NK-92 (cell line): ENCODE measurements around the gene C1orf35.
A peak's percentile ranks its signal among the peaks of the same experiment; 100 is the strongest.
"Not testable (repeated sequence)": the region's sequence is repeated elsewhere in the genome, so short reads cannot be mapped to it uniquely, and the experiment has no call there.

Experiments
- DNase-seq: peaks from one replicate; lab custom pipeline; 2025; ENCODE audit not compliant: unreplicated experiment; lab: John Stamatoyannopoulos, UW

Gene C1orf35

DNA sequence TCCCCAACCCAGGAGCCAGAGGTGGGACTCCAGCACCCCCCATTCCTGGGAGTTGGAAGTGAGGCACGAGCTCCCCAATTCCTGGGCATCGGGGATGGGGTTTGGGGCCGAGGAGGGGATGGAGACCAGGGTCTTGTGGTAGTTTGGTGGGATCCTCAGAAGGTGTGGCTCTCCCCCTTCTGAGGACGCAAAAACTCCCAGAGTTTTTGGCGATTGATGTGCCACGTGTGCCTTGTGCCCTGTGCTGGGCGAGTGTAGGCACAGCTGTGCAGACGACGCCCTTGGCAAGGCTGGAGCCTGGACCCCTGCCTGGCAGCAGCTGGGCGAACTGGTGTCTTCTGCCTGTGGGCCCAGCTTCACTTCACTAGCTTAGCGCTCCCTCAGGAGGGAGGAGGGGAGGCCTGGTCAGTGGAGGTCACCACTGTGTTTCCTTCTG, 39.6 kb upstream of the C1orf35 start:
- no peak for DNase-seq

DNA sequence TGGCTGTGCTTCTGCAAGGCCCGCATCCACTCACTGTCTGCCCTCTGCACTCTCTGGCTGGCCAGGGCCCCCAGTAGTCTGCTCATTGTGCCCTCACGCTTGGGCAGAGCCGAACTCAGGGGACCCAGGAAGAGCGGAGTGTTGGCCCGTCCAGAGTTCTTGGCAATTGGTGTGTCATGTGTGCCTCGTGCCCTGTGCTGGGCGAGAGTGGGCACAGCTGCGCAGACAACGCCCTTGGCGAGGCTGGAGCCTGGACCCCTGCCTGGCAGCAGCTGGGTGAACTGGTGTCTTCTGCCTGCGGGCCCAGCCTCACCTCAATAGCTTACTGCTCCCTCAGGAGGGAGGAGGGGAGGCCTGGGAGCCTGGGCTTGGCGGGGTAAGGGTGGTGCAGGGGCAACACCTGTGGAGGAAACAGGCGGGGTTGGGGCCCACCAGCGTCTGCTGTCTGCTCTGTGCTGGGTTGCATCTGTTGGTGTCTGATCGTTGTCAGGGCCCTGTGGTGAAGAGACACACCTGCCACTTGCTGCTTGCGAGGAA, 39.1 kb upstream of the C1orf35 start:
- DNase-seq: no peak

DNA sequence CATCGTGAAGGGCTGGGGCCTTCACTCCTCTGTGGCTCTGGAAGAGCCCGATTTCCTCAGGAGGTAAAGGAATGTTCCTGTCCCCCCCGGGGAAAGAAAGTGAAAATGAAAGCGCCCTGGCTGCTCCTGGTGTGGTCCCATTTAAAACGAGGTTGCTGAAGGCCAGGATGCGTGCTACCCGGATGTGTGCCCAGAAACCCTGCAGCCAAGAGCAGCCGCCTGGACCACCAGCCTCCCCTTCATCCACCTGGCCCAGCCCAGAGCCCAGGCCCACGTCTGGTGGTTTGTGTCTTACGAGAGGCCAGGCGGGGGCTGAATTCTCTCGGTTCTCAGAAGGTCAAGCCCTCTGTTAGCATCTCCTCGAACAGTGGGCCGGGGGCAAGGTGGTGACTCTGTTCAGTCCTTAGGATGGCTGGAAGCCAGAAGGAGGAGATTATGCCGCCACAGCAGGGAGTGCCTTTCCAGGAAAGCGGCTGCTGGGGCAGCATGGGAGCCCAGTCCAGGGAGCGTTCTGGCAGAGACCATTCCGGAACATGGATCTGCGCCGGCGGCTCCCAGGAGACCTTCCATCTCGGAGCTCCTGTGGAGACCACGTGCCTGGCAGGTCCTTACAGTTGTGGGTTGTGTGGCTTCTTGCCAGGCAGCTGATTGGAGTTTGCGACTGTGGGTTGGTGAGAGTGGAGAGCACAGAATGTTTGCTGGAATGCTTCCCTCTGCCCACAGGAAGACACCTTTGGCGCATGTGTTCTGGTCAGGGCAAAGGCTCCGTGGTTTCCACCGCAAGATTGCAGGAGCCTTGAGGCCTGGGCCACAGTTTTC, 38.3 kb upstream of the C1orf35 start:
- DNase-seq: no peak

DNA sequence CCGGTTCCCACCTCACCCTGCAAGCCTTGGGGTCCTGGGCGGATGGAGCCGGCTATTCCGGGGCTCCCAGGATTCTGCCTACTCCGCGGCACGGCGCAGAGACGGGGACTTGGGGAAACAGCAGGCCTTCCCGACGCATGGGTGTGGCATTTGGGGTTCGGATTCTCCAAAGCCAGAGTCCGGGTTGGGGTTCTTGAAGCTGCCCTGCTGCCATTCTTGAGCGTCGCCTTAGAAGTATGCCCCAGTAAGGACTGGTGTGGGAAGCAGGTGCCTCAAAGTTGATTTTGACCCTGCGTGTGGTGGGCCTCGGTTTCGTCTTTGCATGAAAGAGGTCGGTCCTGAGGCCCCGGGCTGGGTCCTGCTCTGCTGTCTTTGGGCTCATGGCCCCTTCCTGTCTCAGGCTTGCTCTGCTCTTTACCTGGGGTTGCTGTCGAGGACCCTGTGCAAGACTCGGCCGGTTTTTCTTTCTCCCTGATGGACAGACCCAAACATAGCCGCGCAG, 37.6 kb upstream of the C1orf35 start:
- no peak for DNase-seq

- DNase-seq: peak; percentile 96
These were observed 37.0 kb upstream of the C1orf35 start, which contains the start of gene GUK1 for GRCh38 chr1:228139931-228140723. Gene GUK1, plus strand, starts transcription at chr1:228140279. Its CDS starts 24 bp downstream, at chr1:228140303.

GRCh38 chr1:228139406-228139930, 36.3 kb upstream of the C1orf35 start:
- DNase-seq: no peak

DNA sequence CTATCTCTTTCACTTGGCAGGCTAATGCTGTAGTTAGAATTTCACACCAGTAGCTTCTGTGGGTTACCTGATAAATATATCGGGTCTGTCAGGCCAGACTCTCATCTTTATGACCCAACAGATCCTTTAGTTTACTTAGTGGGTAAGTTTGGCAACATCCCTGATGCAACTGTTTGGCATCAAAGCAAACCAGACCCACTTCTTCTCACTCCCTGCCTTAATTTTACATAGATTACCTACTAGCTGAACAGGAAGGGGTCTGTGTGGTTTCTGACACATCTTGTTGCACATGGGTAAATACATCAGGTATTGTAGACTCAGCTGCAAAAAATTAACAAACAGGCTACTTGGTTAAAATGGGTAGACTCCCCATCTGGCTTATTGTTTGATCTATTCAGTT, 33.8 kb upstream of the C1orf35 start:
- no peak for DNase-seq

DNA sequence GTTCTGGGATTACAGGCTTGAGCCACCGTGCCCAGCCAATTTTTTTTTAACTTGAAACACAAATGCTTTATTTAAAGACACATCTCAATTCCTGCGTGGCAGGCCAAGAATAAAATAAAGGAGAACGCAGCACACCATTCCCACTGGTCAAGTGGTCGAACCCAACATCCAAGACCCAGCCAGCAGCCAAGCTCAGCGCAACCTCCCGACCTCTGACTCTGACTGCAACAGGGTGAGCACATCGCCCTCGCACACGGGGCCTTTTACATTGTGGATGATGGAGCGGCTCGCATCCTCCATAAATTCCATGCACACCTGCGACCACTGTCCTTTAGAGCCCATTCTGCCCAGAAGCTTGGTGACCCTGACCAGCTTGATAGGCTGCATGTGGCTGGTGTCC, 31.5 kb upstream of the C1orf35 start:
- no peak for DNase-seq

DNA sequence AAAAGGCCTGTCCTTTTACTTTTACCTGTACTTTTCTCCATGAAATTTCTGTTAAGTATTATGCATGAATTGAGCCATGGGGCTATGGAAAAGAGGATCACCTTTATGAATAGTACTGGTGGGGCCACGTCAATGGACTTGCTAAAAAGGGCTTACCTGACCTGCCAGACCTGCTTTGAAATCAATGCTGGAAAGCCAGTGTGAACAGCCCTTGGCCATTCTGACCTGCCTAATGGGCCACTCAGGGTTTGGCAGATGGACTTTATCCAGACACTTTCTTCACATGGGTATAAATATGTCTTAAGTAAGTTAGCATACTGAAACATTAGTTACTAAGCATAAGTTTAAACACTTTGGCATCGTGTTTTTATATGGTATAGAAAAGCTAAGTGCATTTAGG, 28.6 kb upstream of the C1orf35 start:
- no peak for DNase-seq

DNA sequence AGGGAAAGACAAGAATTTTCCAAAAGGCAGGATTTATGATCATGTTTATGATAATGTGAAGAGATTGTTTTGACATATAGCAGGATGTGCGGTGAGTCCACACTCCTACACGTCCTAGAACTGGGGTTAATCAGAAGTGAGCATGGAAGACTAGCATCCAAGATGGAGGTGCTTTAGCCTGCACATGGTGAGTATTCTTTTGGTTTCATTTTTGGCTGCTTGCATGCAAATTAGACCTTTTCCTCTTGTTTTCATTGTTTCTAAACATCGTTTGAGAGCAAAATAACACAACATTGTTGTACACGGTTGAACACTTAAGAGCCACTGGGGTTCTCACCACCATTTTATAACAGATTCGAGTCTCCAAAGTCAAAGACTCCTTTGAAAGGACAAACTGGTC, 22.1 kb upstream of the C1orf35 start:
- no peak for DNase-seq

DNA sequence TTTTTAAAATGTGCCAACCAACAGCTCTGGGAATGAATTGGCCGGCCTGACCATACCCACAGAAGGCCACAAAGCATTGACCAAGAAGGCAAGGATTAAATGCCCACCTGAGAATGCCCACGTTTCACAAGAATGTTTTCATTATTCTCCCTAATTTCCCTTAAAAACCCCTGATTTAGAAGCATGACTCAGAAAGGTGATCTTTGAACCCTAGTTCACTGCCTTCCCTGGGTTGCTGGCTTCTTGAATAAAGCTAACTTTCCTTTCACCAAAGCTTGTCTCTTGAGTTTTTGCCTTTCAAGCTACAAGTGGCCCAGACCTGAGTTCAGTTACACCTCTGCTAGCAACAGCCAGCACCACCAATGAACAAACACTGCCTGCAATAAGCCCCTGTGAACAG, 20.4 kb upstream of the C1orf35 start:
- no peak for DNase-seq

DNA sequence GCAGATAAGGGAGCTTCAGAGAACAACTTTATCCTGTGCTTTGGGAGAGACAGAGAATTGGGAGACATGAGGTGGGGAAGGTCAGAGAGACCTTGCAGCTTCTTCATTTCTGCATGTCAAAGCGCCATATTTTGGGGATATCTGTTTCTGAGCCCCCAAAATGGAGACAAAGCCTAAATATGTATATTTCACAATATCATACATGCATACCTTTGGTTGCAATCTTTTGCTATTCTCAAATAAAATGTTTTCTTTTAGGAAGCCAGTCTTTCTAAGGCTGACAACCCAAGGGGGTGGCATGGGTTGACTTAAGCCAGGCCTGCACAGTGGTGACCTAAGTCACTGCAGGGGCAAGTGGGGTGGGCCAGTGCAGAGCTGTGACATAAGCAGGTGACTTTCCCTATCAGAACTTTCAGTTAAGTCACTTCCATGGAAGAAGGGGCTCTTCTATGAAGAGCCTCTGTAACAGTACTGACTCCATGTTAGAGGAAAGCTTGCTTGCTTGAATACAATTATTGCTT, 19.9 kb upstream of the C1orf35 start:
- no peak for DNase-seq

DNA sequence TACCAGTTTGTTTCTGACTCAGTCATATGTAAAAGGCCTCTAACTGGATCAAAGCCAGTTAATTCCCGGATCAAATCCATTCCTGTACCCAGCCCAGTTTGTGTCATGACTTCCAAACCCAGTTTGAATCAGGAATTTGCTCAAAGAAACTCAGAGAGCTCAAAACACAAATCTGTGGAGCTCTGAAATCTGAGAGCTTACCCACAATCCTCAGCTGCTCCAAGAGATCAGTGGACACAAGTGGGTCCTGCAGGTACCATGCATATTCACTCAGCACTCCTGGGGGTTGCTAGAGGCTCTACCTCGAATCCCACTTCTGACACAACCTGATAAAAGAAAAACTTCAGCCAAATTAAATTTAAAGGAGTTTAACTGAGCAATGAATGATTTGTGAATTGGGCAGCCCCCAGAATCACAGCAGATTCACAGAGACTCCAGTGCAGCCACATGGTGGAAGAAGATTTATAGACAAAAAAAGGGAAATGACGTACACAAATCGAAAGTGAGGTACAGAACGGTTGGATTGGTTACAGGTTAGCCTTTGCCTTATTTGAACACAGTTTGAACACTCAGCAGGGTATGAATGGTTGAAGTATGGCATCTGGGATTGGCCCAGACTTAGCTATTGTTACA, 17.8 kb upstream of the C1orf35 start:
- DNase-seq: no peak

GRCh38 chr1:228120351-228120750, 17.2 kb upstream of the C1orf35 start:
- DNase-seq: no peak

- DNase-seq: no peak
These were observed 14.9 kb upstream of the C1orf35 start for GRCh38 chr1:228118040-228118439.

GRCh38 chr1:228117335-228117734, 14.2 kb upstream of the C1orf35 start:
- DNase-seq: no peak

GRCh38 chr1:228114827-228115226, 11.7 kb upstream of the C1orf35 start:
- DNase-seq: no peak

DNA sequence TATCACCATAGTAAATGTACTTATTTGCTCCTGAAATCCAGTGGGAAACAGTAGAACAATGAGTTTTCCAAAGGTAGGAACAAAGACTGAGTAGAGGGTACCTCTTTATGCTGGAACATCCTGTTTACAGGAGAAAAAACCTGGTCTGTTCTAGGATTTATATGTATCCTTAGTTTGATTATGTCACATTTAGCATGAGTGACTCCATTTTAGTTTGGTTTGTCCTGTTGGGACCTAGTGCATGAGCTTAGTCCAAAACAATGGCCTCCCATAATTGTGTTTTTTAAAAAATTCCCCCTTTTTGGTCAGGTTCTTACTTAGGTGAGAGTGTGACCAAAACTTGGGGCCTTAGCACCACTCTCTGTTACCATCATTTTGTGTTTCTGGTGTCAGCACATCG, 9.5 kb upstream of the C1orf35 start:
- DNase-seq: no peak

DNA sequence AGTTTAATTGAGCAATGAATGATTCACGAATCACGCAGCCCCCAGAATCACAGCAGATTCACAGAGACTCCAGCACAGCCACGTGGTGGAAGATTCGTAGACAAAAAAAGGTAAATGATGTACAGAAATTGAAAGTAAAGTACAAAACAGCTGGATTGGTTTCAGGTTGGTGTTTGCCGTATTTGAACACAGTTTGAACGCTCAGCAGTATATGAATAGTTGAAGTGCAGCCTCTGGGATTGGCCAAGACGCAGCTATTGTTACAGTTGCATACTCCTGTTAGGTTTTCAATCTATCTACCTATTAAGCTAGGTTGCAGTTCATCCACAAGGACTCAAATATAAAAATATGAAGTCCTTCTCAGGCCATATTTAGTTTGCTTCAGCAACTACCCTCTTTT, 9.0 kb upstream of the C1orf35 start:
- DNase-seq: no peak

DNA sequence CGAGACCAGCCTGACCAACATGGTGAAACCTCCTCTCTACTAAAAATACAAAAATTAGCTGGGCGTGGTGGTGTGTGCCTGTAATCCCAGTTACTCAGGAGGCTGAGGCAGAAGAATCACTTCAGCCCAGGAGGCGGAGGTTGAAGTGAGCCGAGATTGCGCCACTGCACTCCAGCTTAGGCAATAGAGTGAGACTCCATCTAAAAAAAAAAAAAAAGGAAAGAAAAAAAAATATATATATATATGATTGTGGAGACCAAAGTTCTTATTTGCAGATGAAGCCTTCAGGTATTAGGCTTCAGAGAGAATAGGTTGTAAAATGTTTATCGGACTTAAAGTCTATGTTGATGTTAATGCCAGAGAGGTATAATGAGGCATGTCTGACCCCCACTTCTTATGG, 8.2 kb upstream of the C1orf35 start:
- DNase-seq: not testable (repeated sequence)

DNA sequence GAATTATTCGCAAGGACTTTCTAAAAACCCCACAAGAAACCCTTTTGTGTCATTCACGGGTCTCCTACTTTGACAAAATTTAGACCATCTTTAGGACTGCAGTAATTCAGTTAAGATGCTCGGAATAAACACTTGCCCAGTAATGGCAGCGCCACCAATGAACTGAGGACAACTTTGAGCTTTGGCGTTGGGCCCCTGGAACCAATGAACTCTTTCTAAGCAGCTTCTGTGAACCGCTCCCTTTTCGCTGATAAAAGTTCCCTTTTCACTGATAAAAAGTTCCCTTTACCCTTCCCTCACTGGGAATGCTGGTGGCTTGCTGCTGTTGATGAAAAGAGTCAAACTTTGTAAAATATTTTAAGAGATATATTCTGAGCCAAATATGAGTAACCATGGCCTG, 7.4 kb upstream of the C1orf35 start:
- DNase-seq: no peak
